ENCODE results near the gene TMEM114. TPM values are rescaled to one million over a fixed set of nuclear protein-coding genes. Genes with fewer than 3 reads are reported as not detected.

Gene TMEM114
- polyA plus RNA-seq, 1 donor (not counting 4 experiments of a cell fraction or from before 2014, with no cell fraction given), result not detected

GRCh38 chr16:8607214-8607613 lies 16.9 kb upstream of the TMEM114 start:
- H2AFZ ChIP-seq (ENCODE audit: control insufficient read depth, low read length), result no peak overlapping the region
- no peaks in the 10 kb centered on the region for H3K9me1 ChIP-seq (ENCODE audit: control insufficient read depth, extremely low read depth, insufficient read depth, low read length)
- DNase-seq (ENCODE audit: low read depth, low spot score) (no peak), FAIRE-seq (no peak)
- H3K9me3 ChIP-seq (ENCODE audit: control insufficient read depth, low read depth, low read length), result no peaks in the 10 kb centered on the region
- TF ChIP-seq, protein P1, sequence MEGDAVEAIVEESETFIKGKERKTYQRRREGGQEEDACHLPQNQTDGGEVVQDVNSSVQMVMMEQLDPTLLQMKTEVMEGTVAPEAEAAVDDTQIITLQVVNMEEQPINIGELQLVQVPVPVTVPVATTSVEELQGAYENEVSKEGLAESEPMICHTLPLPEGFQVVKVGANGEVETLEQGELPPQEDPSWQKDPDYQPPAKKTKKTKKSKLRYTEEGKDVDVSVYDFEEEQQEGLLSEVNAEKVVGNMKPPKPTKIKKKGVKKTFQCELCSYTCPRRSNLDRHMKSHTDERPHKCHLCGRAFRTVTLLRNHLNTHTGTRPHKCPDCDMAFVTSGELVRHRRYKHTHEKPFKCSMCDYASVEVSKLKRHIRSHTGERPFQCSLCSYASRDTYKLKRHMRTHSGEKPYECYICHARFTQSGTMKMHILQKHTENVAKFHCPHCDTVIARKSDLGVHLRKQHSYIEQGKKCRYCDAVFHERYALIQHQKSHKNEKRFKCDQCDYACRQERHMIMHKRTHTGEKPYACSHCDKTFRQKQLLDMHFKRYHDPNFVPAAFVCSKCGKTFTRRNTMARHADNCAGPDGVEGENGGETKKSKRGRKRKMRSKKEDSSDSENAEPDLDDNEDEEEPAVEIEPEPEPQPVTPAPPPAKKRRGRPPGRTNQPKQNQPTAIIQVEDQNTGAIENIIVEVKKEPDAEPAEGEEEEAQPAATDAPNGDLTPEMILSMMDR (optimal IDR thresholded peaks at IDR 0.05 in 1 of 3, IDR thresholded peaks at IDR 0.05 in 1 of 3, conservative IDR thresholded peaks at IDR 0.05 in 1 of 3; ENCODE audit: extremely low read depth in 1 of 3, insufficient read depth in 2 of 3, low read length in 3 of 3), result no peak
- no peak for TF ChIP-seq EZH2 (IDR thresholded peaks at IDR 0.05; ENCODE audit: low read length)
- H3K79me2 ChIP-seq (ENCODE audit: control insufficient read depth, insufficient read depth, low read length), result no peaks in the 10 kb centered on the region
- no peak overlapping the region for H3K9ac ChIP-seq (ENCODE audit: control insufficient read depth, extremely low read depth, insufficient read depth, low read length)
- H3K4me3 ChIP-seq (ENCODE audit: control insufficient read depth in 2 of 3, extremely low read depth in 1 of 3, insufficient read depth in 2 of 3, low read depth in 1 of 3, low read length in 3 of 3), result no peak overlapping the region
- H3K4me2 ChIP-seq (ENCODE audit: control insufficient read depth, extremely low read depth, insufficient read depth, low read depth, low read length), result no peak overlapping the region
- no peak overlapping the region for H3K27ac ChIP-seq (ENCODE audit: control insufficient read depth, insufficient read depth, low read length)
- dilution Hi-C loops (cut with MboI; ENCODE audit: extremely low pct_ligation_motif_present, low sequenced_read_pairs), result no loop called here
- peaks cover 10% of the 10 kb centered on the region for H3K4me1 ChIP-seq (ENCODE audit: control insufficient read depth, extremely low read depth, insufficient read depth, low read length)
- H3K27me3 ChIP-seq (ENCODE audit: control insufficient read depth, extremely low read depth, insufficient read depth, low read length), result no peaks in the 10 kb centered on the region
- no peaks in the 10 kb centered on the region for H4K20me1 ChIP-seq (ENCODE audit: control insufficient read depth, extremely low read depth, insufficient read depth, low read length)
- H3K36me3 ChIP-seq (ENCODE audit: control insufficient read depth in 2 of 2, extremely low read depth in 1 of 2, insufficient read depth in 2 of 2, low read length in 2 of 2), result no peaks in the 10 kb centered on the region

GRCh38 chr16:8605554-8605953 lies 15.2 kb upstream of the TMEM114 start:
- H3K9me3 ChIP-seq (ENCODE audit: control insufficient read depth, low read depth, low read length), result no peaks in the 10 kb centered on the region
- no peak overlapping the region for H3K9ac ChIP-seq (ENCODE audit: control insufficient read depth, extremely low read depth, insufficient read depth, low read length)
- H3K27me3 ChIP-seq (ENCODE audit: control insufficient read depth, extremely low read depth, insufficient read depth, low read length), result no peaks in the 10 kb centered on the region
- no peak overlapping the region for H3K27ac ChIP-seq (ENCODE audit: control insufficient read depth, insufficient read depth, low read length)
- no peaks in the 10 kb centered on the region for H3K79me2 ChIP-seq (ENCODE audit: control insufficient read depth, insufficient read depth, low read length)
- H2AFZ ChIP-seq (ENCODE audit: control insufficient read depth, low read length), result no peak overlapping the region
- no peak for DNase-seq (ENCODE audit: low read depth, low spot score)
- TF ChIP-seq, protein P1 (optimal IDR thresholded peaks at IDR 0.05 in 1 of 3, IDR thresholded peaks at IDR 0.05 in 1 of 3, conservative IDR thresholded peaks at IDR 0.05 in 1 of 3; ENCODE audit: extremely low read depth in 1 of 3, insufficient read depth in 2 of 3, low read length in 3 of 3), result no peak
- no peak for TF ChIP-seq EZH2 (IDR thresholded peaks at IDR 0.05; ENCODE audit: low read length)
- dilution Hi-C loops (cut with MboI; ENCODE audit: extremely low pct_ligation_motif_present, low sequenced_read_pairs), result no loop called here
- H3K9me1 ChIP-seq (ENCODE audit: control insufficient read depth, extremely low read depth, insufficient read depth, low read length), result no peaks in the 10 kb centered on the region
- no peaks in the 10 kb centered on the region for H3K36me3 ChIP-seq (ENCODE audit: control insufficient read depth in 2 of 2, extremely low read depth in 1 of 2, insufficient read depth in 2 of 2, low read length in 2 of 2)
- H3K4me2 ChIP-seq (ENCODE audit: control insufficient read depth, extremely low read depth, insufficient read depth, low read depth, low read length), result no peak overlapping the region
- H3K4me3 ChIP-seq (ENCODE audit: control insufficient read depth in 2 of 3, extremely low read depth in 1 of 3, insufficient read depth in 2 of 3, low read depth in 1 of 3, low read length in 3 of 3), result no peak overlapping the region
- H3K4me1 ChIP-seq (ENCODE audit: control insufficient read depth, extremely low read depth, insufficient read depth, low read length), result no peaks in the 10 kb centered on the region
- H4K20me1 ChIP-seq (ENCODE audit: control insufficient read depth, extremely low read depth, insufficient read depth, low read length), result no peaks in the 10 kb centered on the region
- no peak for FAIRE-seq

All from keratinocyte (primary cell).